ENCODE measurements around the gene NR4A1. TPM values are rescaled to one million over a fixed set of nuclear protein-coding genes. Genes with fewer than 3 reads are reported as not detected.

NR4A1 gene
- polyA plus RNA-seq, 1 experiment = 18.6 TPM

DNA sequence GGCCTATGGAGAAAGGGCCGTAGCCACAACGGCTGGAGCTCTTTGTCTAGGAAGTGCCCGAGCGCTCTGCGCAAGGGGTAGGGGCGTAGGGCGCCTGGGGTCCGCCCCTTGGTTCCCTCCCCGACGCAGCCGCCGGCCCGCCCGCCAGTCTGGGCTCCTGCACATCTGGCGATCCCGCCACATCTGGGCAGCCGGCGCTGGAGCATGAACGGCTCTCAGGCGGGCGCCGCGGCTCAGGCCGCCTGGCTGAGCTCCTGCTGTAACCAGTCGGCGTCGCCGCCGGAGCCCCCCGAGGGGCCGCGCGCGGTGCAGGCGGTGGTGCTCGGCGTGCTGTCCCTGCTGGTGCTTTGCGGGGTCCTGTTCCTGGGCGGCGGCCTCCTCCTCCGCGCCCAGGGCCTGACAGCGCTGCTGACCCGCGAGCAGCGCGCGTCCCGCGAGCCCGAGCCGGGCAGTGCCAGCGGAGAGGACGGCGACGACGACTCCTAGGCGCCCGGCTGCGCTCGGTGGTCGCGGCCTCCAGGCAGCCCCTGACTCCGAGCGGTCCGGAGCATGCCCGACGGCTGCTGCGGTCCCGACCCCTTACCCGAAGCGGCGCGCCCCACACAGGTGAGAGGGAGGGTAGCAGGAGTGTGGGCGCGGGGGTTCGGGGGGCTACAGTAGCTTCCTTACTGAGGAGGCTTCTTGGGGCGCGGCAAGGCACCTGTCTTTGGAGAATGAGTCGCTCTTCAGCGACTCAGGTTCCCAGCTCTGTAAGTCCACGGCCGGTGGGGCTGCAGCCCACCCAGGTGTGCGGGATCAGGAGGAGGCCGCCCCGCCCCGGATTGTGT, 28.5 kb downstream of the NR4A1 start, which contains the start of gene SMIM41:
SMIM41 (plus strand) TSS at position 129 of the 827 bp plus-strand sequence; CDS start at position 205, 76 bp downstream.
- DNase-seq (ENCODE audit: low read depth) = no peak
- Histone ChIP-seq H3K27me3 (ENCODE audit: control insufficient read depth, insufficient read depth, low read length) (no peaks in the 10 kb centered on the region), H3K4me3 (ENCODE audit: low read depth, low read length) (no peak within 1 kb of the TSS), H3K36me3 (ENCODE audit: control insufficient read depth, insufficient read depth, low read length) (peaks cover 14% of the 10 kb centered on the region)
- TF ChIP-seq, protein P1, sequence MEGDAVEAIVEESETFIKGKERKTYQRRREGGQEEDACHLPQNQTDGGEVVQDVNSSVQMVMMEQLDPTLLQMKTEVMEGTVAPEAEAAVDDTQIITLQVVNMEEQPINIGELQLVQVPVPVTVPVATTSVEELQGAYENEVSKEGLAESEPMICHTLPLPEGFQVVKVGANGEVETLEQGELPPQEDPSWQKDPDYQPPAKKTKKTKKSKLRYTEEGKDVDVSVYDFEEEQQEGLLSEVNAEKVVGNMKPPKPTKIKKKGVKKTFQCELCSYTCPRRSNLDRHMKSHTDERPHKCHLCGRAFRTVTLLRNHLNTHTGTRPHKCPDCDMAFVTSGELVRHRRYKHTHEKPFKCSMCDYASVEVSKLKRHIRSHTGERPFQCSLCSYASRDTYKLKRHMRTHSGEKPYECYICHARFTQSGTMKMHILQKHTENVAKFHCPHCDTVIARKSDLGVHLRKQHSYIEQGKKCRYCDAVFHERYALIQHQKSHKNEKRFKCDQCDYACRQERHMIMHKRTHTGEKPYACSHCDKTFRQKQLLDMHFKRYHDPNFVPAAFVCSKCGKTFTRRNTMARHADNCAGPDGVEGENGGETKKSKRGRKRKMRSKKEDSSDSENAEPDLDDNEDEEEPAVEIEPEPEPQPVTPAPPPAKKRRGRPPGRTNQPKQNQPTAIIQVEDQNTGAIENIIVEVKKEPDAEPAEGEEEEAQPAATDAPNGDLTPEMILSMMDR (IDR thresholded peaks at IDR 0.05; ENCODE audit: insufficient read depth, low read depth, low read length) = no peak
- ChIA-PET CTCF (interaction anchor here (2.2 to 25.8 kb wide), 3 partner anchors 10 to 76 kb away, joined by 9 to 974 read pairs (median 45); partner anchors contain the start of gene ATG101), POLR2A (interaction anchor here (0.5 kb wide), 1 partner anchor 10 kb away, joined by 3 read pairs; the partner anchor contains the start of gene ATG101)

DNA sequence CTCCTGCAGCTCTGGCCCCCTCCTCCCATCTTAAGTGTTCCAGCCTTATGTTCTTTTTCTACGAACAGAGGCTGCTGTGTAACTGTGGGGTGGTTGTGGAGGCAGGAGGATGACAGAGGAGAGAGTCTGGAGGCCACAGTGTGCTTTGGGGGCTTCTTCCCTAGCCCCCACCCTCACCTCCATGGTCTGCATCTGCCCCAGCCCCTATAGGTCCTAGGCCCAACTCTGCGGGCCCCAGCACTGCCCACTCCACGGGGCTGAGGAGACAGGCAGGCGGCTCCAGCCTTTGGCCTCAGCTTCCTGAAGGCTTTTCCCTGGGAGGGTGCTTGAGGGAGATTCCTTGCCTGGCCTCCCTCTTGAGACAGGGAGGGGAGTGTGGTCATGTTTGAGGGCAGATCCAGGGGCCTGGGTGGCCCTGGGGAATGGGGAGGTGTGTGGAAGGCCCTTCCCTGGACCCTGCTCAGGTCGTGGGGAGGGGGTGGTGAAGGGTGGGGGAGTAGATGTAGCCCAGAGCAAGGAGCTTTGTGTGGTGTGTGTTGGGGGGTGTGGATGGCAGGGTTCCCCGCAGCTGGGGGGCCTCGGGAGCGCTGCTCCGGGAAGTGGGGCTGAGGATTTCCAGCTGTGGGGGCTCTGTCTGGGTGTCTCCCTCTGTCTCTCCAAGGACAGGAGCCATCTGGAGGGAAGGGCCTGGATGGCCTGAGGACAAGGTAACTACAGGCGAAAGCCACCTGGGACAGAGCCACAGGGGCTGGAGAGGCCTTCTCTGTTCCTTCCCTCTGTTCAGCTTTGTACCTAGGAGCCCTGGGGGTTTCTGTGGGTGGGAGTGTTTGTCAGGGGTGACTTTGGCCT, 29.4 kb downstream of the NR4A1 start:
- TF ChIP-seq, protein P1 (IDR thresholded peaks at IDR 0.05; ENCODE audit: insufficient read depth, low read depth, low read length) = no peak
- ChIA-PET CTCF (interaction anchor here (0.9 to 25.8 kb wide), 9 partner anchors 10 to 77 kb away, joined by 3 to 974 read pairs (median 18); partner anchors contain the start of gene ATG101), POLR2A (interaction anchor here (1.9 kb wide), 1 partner anchor 48 kb away, joined by 5 read pairs; no protein-coding TSS in a partner anchor)
- DNase-seq (ENCODE audit: low read depth) = no peak
- Histone ChIP-seq H3K27me3 (ENCODE audit: control insufficient read depth, insufficient read depth, low read length) (no peaks in the 10 kb centered on the region), H3K36me3 (ENCODE audit: control insufficient read depth, insufficient read depth, low read length) (peaks cover 12% of the 10 kb centered on the region), H3K4me3 (ENCODE audit: low read depth, low read length) (no peak overlapping the region)

DNA sequence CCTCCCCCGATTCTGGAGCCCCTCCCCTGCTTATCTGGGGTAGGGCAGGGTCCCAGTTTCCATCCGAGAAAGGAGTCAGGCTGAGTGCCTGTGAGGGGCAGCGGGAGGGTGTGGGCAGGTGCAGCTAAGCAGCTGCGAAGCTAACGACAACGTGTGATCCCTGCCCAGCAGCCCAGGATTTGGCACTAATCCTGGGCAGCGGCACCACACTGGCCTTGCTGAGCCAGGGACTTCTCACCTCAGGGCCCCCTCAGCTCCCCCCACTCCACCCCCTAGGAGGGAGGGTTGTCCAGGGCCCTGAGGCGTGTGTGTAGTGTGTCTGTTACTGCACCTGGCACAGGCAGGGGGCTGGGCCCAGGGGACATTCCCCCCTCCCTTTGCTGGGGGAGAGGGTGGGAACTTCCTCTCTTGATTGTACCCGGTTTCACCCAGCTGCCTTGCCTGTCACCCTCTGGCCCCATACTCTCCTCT, 30.1 kb downstream of the NR4A1 start:
- no peak for DNase-seq (ENCODE audit: low read depth)
- CTCF ChIA-PET = interaction anchor here (0.9 to 25.8 kb wide), 13 partner anchors 10 to 198 kb away, joined by 3 to 974 read pairs (median 16); partner anchors contain the start of gene ATG101
- POLR2A ChIA-PET = interaction anchor here (1.9 kb wide), 1 partner anchor 49 kb away, joined by 5 read pairs; no protein-coding TSS in a partner anchor
- Histone ChIP-seq H3K27me3 (ENCODE audit: control insufficient read depth, insufficient read depth, low read length) (no peaks in the 10 kb centered on the region), H3K36me3 (ENCODE audit: control insufficient read depth, insufficient read depth, low read length) (peaks cover 9% of the 10 kb centered on the region), H3K4me3 (ENCODE audit: low read depth, low read length) (no peak overlapping the region)
- TF ChIP-seq, protein P1 (IDR thresholded peaks at IDR 0.05; ENCODE audit: insufficient read depth, low read depth, low read length) = no peak

DNA sequence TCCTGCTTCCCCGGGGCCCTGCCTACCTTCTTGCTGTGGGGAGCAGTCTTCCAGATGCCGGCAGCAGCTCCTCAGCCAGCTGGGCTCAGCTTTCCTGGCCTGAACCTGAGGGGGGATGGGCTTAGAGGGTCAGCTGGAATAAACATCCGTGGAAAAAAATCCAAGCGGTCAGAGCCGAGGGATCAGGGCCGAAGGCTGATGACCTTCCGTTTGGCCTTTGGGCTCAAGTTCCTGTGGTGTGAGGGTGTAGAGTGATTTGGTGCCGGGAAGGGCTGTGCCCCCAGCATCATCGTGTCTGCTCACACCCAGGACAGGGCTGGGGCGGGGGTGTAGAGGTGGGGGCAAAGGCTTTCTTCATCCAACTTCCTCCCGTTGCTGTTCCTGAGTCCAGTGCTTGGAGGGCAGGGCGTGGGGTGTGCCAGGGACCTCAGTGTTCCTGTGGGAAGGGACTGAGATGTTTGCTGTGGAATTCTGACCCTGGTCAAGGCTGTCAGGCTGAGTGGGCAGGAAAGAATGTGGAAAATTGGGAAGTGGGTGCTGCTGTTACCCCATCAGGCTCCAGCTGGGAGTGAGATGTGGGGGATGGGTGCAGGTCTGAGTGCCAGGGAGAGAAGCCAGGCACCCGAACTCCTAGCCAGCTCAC, 30.9 kb downstream of the NR4A1 start:
- Histone ChIP-seq H3K4me3 (ENCODE audit: low read depth, low read length) (peak overlapping the region; percentile 4; the same call in 1 of the 2 replicates), H3K27me3 (ENCODE audit: control insufficient read depth, insufficient read depth, low read length) (no peaks in the 10 kb centered on the region), H3K36me3 (ENCODE audit: control insufficient read depth, insufficient read depth, low read length) (peaks cover 4% of the 10 kb centered on the region)
- DNase-seq (ENCODE audit: low read depth) = no peak
- TF ChIP-seq, protein P1 (IDR thresholded peaks at IDR 0.05; ENCODE audit: insufficient read depth, low read depth, low read length) = no peak
- CTCF ChIA-PET = interaction anchor here (0.9 to 25.8 kb wide), 29 partner anchors 8 to 197 kb away, joined by 3 to 974 read pairs (median 6); partner anchors contain the start of genes ATG101, NR4A1 and TAMALIN
- POLR2A ChIA-PET = interaction anchor here (0.6 to 1.9 kb wide), 3 partner anchors 49 to 1069 kb away, joined by 4 to 5 read pairs (median 5); no protein-coding TSS in a partner anchor
